GM20000 (cell line): Measurements from ENCODE around the gene NIPAL3.

Experiments used
- DNase-seq: peaks from one replicate; pipeline ENCODE4 v3.0.0; 2012; ENCODE audit warnings: low spot score
- CTCF ChIP-seq: IDR thresholded peaks from 2 replicates; pipeline ENCODE4 v1.5.1; 2012; ENCODE audit warnings: mild to moderate bottlenecking, control low read depth; ENCODE audit errors: extremely low read depth, missing control alignments

NIPAL3 gene

GRCh38 chr1:24415334-24415909 lies at the start of gene NIPAL3:
Gene NIPAL3, plus strand, starts transcription at chr1:24415802. Its CDS starts 3,746 bp downstream, at chr1:24419548.
- TF ChIP-seq CTCF = peak; percentile 83
- DNase-seq = peak; percentile 92

DNA sequence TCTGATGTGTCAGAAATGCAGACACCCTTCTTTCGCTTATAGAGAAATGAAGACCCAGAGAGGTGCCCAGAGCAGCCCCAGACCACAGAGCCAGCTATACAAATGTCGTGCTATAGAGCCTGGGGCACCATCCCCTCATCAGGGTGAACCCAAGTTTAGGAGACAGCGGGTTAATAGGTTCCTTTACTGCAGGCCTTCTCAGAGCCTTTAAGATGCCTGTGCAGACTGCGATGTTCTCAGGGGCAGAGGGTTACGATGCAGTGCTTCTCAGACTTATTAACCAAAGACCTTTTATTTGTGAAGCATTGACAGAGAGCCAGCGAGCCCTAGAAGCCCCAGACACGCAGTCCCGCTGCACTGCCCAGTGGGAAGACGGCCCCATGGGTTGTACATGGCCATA lies 48.9 kb upstream of the NIPAL3 start:
- no peak for TF ChIP-seq CTCF
- DNase-seq = no peak

- no peak for DNase-seq
- TF ChIP-seq CTCF = no peak
Observed at GRCh38 chr1:24369199-24369598, 46.4 kb upstream of the NIPAL3 start.

GRCh38 chr1:24369801-24370200 lies 45.8 kb upstream of the NIPAL3 start:
- no peak for TF ChIP-seq CTCF
- no peak for DNase-seq

DNA sequence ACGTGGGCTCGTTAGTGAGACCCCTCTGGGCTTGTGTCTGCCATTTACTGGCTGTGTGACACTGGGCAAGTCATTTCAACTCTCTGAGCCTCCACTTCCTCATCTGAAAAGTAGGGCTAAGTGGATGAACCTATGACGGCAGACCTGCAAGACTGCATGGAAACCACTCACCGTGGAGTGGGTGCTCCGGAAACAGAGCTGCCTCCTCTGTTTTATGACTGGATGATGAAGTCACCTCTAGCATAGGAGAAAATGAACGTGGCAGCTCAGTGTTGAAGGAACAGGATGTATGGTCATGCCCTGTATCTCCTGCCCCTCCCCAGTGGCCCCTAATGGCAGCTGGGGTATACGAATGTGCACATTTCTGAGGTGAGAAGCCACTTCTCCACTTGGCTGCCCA lies 42.6 kb upstream of the NIPAL3 start:
- TF ChIP-seq CTCF = no peak
- DNase-seq = peak; percentile 63

- no peak for TF ChIP-seq CTCF
- no peak for DNase-seq
Observed at GRCh38 chr1:24373710-24374109, 41.9 kb upstream of the NIPAL3 start.

DNA sequence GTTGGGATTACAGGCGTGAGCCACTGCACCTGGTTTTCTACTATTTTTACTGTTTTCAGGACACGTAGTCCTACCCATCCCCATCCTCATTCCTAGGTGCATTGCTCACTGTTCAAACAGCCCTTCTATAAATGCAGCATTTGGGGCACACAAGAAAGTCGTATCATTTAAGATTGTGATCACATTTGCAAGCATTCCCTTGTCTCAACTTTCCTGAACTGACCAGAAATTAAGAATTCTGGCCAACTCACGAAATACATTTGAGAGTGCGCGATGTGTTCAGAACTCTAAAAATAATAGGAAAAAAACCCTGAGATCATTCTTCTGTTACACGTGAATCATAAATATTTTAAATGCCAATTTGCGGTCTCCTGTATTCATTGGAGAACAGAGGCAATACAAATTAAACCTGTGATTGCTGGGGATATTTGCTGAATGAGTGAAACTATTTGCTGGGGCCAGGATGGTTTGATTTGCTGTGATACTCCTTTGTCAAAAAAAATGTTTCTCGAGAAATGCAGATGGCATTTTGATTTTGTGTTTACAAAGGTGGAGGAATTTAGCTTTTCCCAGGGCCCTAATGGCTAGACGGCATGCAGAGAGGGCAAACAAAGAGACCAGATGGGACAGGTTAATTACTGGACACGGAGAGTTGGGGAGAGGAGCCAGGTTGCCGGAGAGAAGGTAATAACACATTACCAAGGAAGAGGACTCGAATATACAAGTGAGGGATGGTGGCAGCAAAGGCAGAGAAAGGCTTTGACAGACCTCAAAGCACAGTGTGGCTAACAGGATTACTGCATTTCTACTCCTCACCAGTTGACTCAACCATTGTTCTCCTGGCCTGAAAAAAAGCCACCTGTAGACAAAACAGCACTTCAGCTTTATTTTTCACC lies 40.5 kb upstream of the NIPAL3 start:
- no peak for DNase-seq
- no peak for TF ChIP-seq CTCF
